SK-N-MC (cell line): ENCODE results near the gene ZNF536.

Experiments
- EZH2 ChIP-seq: fragments of 200-600 bp; sonication (generic); IDR thresholded peaks from one replicate; pipeline ENCODE4 v1.6.1; 2017; ENCODE audit warnings: antibody characterized with exemption
- POLR2AphosphoS5 ChIP-seq: IDR thresholded peaks from 2 replicates; pipeline ENCODE4 v1.6.1; 2012; ENCODE audit warnings: mild to moderate bottlenecking, low read depth, low read length, borderline replicate concordance

DNA sequence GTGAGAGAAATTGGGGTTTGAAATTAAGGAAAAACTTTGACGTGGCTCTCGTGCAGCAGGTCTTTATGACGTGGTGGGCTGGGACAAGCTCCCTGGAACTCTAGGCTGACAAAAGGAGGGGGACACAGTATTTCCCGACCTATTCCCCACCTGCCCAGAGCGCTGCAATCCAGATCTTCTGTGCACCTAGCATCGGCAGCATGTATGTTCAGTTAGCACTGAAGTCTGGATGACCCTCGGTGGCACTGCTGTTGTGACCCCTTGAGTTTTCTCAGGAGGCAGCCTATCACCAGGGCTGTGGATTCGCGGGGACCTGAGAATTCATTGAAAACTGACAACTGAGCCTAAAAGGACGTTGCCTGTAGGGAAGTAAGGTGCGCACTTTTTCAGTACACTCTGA, 9.1 kb upstream of the ZNF536 start:
- TF ChIP-seq EZH2 (no peak), POLR2AphosphoS5 (no peak)
